Measurements from ENCODE around the gene RAD17. TPM values are rescaled to one million over a fixed set of nuclear protein-coding genes. Genes with fewer than 3 reads are reported as not detected.

Gene RAD17
- polyA plus RNA-seq, 1 donor (not counting 4 experiments of a cell fraction or from before 2014, with no cell fraction given), result 23.0 TPM

DNA sequence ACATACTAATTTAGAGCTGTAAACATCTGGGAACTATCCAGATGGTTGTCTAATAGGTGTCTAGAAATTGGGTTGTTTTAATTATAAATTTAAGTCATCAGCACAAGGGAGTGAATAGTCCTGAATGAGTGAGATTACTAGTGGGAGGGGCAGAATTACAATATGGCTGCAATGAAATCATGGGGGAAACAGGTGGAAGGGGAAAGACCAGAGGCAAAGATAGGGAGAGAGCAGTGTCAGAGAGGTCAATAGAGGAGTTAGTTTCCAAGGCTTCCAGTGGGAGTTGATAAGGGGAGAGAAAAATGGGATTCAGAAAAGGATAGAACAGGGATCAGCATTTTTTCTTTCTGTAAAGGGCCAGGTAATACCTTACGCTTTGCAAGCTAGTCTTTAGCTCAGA, 9.2 kb upstream of the RAD17 start:
- no peak overlapping the region for H3K9ac ChIP-seq (ENCODE audit: control insufficient read depth, extremely low read depth, insufficient read depth, low read length)
- no peak overlapping the region for H2AFZ ChIP-seq (ENCODE audit: control insufficient read depth, low read length)
- no peak overlapping the region for H3K4me3 ChIP-seq (ENCODE audit: control insufficient read depth in 2 of 3, extremely low read depth in 1 of 3, insufficient read depth in 2 of 3, low read depth in 1 of 3, low read length in 3 of 3)
- no peak for FAIRE-seq
- no peak for DNase-seq (ENCODE audit: low read depth, low spot score)
- peaks cover 45% of the 10 kb centered on the region for H3K79me2 ChIP-seq (ENCODE audit: control insufficient read depth, insufficient read depth, low read length)
- H3K4me1 ChIP-seq (ENCODE audit: control insufficient read depth, extremely low read depth, insufficient read depth, low read length), result no peaks in the 10 kb centered on the region
- dilution Hi-C loops (cut with MboI; ENCODE audit: extremely low pct_ligation_motif_present, low sequenced_read_pairs), result no loop called here
- H3K27me3 ChIP-seq (ENCODE audit: control insufficient read depth, extremely low read depth, insufficient read depth, low read length), result no peaks in the 10 kb centered on the region
- no peaks in the 10 kb centered on the region for H3K9me1 ChIP-seq (ENCODE audit: control insufficient read depth, extremely low read depth, insufficient read depth, low read length)
- peaks cover 12 to 15% of the 10 kb centered on the region in 2 experiments for H3K36me3 ChIP-seq (ENCODE audit: control insufficient read depth in 2 of 2, extremely low read depth in 1 of 2, insufficient read depth in 2 of 2, low read length in 2 of 2)
- TF ChIP-seq CTCF (optimal IDR thresholded peaks at IDR 0.05 in 1 of 3, IDR thresholded peaks at IDR 0.05 in 1 of 3, conservative IDR thresholded peaks at IDR 0.05 in 1 of 3; ENCODE audit: extremely low read depth in 1 of 3, insufficient read depth in 2 of 3, low read length in 3 of 3) (no peak), EZH2 (IDR thresholded peaks at IDR 0.05; ENCODE audit: low read length) (no peak)
- no peak overlapping the region for H3K27ac ChIP-seq (ENCODE audit: control insufficient read depth, insufficient read depth, low read length)
- no peak overlapping the region for H3K4me2 ChIP-seq (ENCODE audit: control insufficient read depth, extremely low read depth, insufficient read depth, low read depth, low read length)
- H3K9me3 ChIP-seq (ENCODE audit: control insufficient read depth, low read depth, low read length), result no peaks in the 10 kb centered on the region
- H4K20me1 ChIP-seq (ENCODE audit: control insufficient read depth, extremely low read depth, insufficient read depth, low read length), result no peaks in the 10 kb centered on the region

GRCh38 chr5:69364414-69364813, 5.2 kb upstream of the RAD17 start:
- FAIRE-seq (peak; percentile 9), DNase-seq (ENCODE audit: low read depth, low spot score) (no peak)
- peaks cover 6% of the 10 kb centered on the region for H3K4me1 ChIP-seq (ENCODE audit: control insufficient read depth, extremely low read depth, insufficient read depth, low read length)
- H2AFZ ChIP-seq (ENCODE audit: control insufficient read depth, low read length), result no peak overlapping the region
- H3K9me1 ChIP-seq (ENCODE audit: control insufficient read depth, extremely low read depth, insufficient read depth, low read length), result no peaks in the 10 kb centered on the region
- no peaks in the 10 kb centered on the region for H3K27me3 ChIP-seq (ENCODE audit: control insufficient read depth, extremely low read depth, insufficient read depth, low read length)
- no peaks in the 10 kb centered on the region for H3K9me3 ChIP-seq (ENCODE audit: control insufficient read depth, low read depth, low read length)
- no peak overlapping the region for H3K4me3 ChIP-seq (ENCODE audit: control insufficient read depth in 2 of 3, extremely low read depth in 1 of 3, insufficient read depth in 2 of 3, low read depth in 1 of 3, low read length in 3 of 3)
- H3K4me2 ChIP-seq (ENCODE audit: control insufficient read depth, extremely low read depth, insufficient read depth, low read depth, low read length), result no peak overlapping the region
- H3K79me2 ChIP-seq (ENCODE audit: control insufficient read depth, insufficient read depth, low read length), result peaks cover 75% of the 10 kb centered on the region
- H3K27ac ChIP-seq (ENCODE audit: control insufficient read depth, insufficient read depth, low read length), result no peak overlapping the region
- no peaks in the 10 kb centered on the region for H4K20me1 ChIP-seq (ENCODE audit: control insufficient read depth, extremely low read depth, insufficient read depth, low read length)
- dilution Hi-C loops (cut with MboI; ENCODE audit: extremely low pct_ligation_motif_present, low sequenced_read_pairs), result no loop called here
- peaks cover 13 to 14% of the 10 kb centered on the region in 2 experiments for H3K36me3 ChIP-seq (ENCODE audit: control insufficient read depth in 2 of 2, extremely low read depth in 1 of 2, insufficient read depth in 2 of 2, low read length in 2 of 2)
- TF ChIP-seq EZH2 (IDR thresholded peaks at IDR 0.05; ENCODE audit: low read length), result no peak
- peak in 2 of 3 experiments; percentile 32 to 44 for TF ChIP-seq CTCF (optimal IDR thresholded peaks at IDR 0.05 in 1 of 3, IDR thresholded peaks at IDR 0.05 in 1 of 3, conservative IDR thresholded peaks at IDR 0.05 in 1 of 3; ENCODE audit: extremely low read depth in 1 of 3, insufficient read depth in 2 of 3, low read length in 3 of 3)
- no peak overlapping the region for H3K9ac ChIP-seq (ENCODE audit: control insufficient read depth, extremely low read depth, insufficient read depth, low read length)

All from keratinocyte (primary cell).